DMS153 (cell line): ENCODE data around the gene NKX1-1.
A peak's percentile ranks its signal among the peaks of the same experiment; 100 is the strongest.
"Not testable (repeated sequence)": the region's sequence is repeated elsewhere in the genome, so short reads cannot be mapped to it uniquely, and the experiment has no call there.

Experiments
- DNase-seq: peaks from one replicate; lab custom pipeline; 2025; lab: John Stamatoyannopoulos, UW

NKX1-1 gene

GRCh38 chr4:1373892-1374705 is 32.1 kb downstream of the NKX1-1 start:
- DNase-seq = no peak

DNA sequence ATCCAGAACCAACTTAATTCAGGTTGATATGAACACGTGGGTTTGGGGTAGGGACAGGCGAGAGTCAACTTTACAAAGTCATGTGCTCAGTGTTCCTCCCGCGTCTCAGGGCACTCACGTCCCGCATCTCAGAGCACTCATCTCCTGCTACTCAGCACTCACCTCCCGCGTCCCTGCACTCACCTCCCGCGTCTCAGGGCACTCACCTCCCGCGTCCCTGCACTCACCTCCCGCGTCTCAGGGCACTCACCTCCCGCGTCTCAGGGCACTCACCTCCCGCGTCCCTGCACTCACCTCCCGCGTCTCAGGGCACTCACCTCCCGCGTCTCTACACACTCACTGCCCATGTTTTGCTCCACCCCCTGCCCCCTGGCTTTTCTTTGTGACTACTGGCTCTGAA is 33.7 kb downstream of the NKX1-1 start:
- DNase-seq = not testable (repeated sequence)

DNA sequence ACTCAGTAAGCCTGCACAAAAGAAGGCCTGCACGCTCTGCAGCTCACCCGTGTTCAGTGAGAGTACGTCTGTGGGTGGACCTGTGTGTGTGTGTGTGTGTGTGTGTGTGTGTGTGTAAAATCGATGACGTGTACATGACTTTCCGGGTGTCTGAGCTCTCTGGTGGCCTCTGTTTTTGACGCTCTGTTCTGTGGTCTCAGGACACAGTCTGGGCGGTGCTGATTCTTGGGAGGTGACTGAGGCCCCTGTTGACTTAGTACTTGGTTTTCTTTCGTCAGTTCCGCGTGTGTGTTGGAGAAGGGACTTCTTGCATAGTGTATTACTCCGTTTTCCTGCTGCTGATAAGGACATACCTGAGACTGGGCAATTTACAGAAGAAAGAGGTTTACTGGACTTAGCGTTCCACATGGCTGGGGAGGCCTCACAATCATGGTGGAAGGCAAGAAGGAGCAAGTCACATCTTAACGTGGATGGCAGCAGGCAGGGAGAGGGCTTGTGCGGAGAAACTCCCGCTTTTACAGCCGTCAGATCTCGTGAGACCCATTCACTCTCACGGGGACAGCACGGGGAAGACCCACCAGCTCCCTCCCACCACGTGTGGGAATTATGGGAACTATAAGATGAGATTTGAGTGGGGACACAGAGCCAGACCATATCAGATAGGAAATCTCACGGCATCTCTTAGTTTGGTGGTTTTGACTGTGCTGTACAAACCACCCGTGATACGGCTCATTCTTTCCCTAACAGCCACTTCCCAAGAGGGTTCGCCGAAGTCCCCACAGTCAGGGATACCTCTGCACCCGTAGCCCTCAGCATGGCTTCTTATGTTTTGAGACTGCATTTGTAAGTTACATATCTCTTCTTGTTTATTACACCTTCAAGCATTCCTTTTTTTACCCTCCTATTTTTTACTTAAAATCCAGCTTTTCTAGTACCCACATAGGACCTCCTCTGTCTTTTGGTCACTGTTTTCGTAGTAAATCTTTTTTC is 34.8 kb downstream of the NKX1-1 start:
- DNase-seq = no peak

- no peak for DNase-seq
Observed at GRCh38 chr4:1370321-1371124, 35.7 kb downstream of the NKX1-1 start.

DNA sequence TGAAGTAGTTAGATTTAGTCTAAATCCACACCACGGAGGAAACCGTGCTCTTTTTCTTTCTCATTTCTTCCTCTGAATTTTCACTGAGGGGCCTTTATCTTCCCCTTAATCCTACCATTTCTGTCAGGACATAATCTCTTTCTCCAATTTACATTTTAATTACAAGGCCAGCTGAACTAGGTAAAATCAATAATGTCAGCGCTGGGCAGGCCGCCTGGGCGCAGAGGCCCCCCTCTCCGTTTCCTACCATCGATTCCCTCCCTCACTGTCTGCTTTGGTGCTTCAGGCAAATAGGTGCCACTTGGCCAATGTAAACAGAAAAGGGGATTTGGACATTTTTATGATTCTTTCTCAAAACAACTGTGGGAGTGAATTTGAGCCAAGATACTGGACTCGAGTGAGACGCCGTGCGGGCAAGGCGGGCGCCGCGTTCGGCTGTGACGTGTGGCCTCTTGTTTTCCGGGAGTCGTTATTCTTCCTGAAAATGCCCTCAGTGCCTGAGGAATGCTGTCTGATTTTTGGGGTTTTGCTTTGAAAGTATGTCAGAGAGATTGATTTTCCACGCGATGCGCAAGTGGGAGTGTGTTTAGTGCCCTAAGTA is 36.7 kb downstream of the NKX1-1 start:
- no peak for DNase-seq

DNA sequence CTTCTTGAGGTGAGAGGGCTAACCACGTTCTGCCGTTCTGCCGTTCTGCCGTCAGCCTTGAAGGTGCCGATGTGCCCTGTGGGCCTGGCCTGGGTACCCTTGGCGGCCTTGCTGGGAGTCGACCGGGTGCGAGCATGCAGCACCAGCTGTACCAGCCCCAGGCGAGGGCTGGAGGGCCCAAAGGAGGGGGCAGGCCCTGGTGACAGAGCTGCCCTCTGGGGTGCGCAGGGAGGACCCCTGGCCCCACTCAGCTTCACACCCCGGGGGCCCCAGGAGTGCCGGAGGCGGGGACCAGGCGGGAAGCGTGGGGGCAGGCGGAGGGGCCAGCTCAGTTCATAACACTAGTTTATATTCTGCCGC is 37.2 kb downstream of the NKX1-1 start:
- DNase-seq = no peak

GRCh38 chr4:1368421-1369090 is 37.7 kb downstream of the NKX1-1 start:
- no peak for DNase-seq

GRCh38 chr4:1367936-1368289 is 38.3 kb downstream of the NKX1-1 start:
- no peak for DNase-seq

DNA sequence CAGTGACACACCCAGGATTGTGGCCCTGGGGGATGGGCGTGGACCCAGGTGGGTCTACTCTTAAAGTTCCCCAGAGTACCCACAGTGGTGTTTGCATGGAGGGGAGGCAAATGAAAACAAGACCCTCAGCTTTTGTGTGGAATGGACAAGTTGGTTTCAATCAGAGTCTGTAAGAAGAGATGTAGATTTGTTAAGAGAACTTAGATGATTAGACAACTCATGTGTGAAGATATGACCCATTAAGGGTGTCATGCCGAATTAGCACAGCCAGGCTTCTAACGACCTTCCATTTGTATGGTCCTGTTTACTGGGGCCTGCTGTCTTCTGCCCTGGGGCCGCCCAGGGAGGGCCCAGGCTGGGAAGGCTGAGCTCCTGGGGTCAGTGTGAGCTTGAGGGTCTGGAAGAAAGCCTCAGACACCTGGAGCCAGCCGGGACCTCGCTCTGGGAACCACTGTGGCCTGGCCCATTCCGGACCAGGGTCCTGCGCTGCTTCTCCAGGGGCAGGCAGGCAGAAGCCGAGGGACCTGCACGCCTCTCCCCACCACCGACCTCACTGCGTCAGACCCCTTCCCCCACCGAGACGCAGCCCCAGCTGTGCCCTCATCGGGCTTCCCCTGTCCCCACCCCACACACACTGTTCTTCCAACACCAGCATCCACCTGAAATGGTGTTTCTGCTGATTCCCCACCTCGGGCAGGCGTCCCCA is 38.9 kb downstream of the NKX1-1 start:
- DNase-seq = no peak

DNA sequence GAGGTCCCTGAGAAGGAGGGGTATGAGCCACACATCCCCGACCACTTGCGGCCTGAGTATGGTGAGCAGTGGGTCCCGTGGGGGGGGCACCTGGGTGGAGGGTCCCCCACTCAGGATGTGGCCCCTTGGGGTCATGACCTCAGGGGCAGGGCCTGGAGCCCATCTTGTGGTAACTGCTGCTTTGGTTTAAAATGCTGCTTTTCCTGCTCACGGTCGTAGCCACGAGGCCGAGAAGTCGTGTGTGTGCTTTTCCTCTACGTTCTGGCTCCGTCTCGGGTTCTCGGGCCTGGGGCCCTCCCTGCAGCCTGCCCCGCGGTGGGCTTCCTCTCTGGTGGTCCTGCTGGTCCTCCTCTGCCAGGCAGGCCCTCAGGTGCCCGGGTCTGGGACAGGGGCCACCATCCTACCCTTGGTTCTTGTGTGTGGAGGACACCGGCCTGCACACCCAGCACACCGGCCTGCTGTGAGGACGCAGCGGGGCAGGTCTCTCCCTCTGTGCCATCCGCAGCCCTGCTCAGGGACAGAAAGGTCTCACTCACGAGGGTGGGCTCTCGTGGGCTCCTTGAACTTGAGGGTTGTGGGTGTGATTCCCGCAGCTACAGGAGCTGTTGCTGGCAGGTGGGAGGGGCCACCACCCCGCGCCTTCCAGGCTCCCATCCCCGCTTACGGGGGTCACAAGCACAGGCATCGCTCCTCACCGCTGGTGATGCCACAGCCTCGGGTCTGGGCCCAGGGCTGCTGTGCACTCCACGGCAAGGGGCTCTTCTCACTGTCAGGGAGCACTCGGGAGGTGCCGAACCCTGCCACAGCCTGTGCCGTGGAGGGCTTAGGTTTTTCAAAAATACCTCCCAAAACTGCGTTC is 39.6 kb downstream of the NKX1-1 start:
- no peak for DNase-seq

DNA sequence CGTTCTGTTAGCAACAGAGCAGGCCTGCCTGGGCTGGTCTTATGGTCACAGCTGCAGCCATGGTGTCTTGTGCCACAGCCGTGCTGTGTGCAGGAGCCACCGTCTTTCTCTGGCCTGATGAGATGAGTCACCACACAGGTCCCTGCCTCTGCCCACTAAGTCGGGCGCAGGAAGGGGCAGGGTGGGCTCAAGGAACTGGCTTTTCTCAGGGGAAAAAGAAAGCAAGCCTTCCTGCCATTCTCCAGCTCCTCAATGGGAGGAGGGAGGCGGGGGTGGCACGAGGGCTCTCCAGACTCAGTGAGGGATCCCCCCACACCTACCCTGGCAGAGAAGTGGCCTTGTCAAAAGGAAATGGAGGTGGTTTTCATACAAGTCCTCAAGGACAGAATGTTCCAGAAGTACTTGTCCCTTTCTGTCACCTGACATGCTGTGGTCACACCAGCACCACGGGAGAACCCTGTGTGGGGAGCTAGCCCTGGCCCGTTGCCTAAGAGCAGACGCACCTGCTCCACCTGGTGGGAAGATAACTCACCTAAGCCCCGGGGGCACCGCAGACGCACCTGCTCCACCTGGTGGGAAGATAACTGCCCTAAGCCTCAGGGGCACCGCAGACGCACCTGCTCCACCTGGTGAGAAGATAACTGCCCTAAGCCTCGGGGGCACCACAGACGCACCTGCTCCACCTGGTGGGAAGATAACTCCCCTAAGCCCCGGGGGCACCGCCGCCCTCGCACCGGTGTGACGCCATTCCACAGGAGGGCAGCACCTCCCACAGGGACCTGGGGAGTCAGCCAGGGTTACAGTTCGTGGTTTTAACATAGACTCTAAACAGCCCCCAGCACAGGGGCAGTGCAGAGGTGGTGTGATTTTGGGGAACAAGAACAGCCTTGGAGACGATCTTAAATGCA is 40.7 kb downstream of the NKX1-1 start:
- peak; percentile 70 for DNase-seq

DNA sequence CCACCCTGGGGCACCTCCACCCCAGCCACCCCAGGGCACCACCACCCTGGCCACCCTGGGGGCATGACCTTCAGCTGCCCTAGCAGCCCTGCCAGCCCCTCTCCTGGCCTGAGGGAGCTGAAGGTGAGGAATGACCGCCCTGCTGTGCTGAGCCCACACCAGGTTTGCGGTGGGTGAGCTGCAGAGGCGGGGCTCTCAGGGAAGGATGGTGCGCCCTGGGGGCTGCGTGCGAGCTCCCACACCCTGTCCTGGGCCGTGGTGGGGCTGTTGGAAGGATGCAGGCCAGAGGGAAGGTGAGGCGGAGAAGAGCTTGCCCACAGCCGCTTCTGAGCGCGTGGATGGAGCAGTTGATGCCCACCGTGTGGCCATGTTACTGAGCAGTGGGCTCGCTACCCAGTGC is 41.5 kb downstream of the NKX1-1 start:
- DNase-seq = no peak

GRCh38 chr4:1364217-1364616 is 42.0 kb downstream of the NKX1-1 start:
- no peak for DNase-seq

DNA sequence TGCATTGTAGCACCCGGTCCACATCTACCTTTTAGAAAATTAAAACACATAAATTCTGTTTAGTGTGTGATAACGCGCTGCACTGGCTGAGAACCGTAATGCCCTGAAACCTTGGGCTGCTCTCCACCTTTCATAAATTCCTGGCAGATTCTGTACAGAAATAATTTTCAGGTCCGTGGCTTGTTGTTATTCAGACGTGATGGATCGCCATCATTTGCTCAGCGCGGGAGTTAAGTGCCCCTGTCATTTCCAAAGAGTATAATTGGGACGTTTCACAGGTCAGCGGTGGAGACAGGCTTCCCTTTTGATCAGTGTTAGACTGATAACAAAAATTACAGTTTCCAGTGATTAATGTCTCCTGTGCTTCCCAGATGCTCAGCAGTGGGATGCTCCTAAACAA is 42.7 kb downstream of the NKX1-1 start:
- no peak for DNase-seq

DNA sequence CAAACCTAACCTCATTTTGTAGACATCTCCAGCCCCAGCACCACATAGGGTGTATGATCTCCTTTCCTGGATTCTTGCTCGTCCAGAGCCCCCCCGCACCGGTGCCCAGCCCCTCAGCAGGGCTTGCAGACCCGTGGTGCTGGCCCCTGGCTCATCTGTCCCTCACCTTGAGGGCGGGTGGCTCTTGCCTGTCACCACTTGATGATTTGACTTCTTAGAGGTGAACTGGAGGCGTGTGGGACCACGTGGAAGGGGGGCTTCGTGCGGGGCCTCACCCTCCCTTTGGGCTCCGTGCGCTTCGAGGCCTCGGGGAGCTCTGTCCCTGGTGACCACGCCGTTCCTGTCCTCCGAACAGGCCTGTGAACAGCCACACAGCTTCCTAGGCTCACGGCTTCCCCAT is 43.7 kb downstream of the NKX1-1 start:
- no peak for DNase-seq

DNA sequence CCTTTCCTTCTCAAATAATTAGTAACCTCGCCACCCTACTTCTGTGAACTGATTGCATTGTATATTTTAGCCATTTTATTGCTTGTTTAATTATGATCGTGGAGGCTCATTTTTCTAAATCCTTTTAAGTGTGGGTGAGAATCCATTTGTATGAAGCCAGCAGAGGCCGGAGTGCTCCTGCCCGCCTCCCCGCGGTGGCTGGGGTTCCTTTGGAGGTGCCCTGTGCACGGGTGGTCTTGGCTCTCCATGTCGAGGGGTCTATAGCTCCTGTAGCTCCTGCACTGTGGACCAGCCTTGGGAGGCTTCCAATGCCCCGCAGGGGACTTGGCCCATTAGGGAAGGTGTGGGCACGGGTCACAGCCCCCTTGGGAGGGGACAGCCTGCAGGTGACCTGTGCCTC is 44.2 kb downstream of the NKX1-1 start:
- no peak for DNase-seq

DNA sequence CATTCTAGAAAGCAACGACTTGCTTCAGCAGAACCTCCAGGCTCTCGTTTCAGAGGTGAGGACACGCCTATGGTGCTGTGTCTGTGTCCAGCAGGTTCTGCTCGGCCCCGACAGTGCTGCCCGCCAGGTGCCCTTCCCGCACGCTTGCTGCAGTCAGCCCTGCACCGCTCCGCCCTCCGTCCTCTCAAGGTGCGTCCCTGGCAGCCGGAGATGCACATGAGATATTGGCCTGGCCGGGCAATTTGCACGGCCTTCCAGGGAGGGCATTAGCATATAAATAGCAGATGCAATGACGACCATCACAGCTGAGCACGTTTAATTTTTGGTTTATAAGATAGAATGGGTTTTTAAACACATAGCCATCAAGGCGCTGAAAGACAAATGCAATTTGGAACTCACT is 44.8 kb downstream of the NKX1-1 start:
- DNase-seq = no peak

DNA sequence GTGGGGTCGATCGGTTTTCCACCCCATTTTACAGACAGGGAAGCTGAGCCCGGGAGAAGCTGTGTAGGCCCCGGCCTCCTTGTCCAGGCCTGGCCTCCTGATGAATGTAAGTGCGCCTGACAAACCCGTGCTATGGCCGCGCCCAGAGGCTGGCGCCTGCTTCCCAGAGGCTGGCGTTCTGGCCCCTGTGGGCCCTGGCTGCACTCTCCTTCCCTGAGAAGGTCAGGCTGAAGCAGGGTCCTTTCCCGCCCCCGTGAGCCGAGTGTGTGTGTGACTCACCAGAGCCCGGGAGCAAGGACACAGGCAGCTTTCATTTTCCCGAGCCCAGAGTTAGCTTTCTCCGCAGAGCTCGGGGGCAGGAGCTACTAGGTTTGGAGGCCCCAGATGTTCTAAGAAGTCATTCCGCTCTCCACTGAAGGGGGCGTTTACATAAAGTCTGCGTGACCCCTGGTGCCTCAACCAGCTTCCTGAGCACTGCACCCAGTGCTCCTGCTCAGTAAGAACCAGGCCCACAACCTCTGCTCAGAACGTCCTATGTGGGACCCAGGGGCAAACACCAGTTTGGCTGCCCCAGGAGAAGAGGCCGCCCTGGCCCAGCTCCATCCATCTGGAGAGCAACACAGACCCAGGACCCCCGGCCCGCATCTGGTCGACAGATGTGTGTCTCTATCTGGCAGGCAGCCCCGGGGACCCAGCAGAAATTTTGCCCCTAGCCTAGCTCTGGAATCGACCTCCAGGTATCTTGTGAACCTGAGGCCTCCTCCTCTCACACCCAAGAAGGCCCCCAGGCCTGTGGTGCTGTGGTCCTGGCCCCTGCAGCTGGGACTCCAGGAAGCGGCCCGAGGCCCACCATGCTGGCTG is 45.6 kb downstream of the NKX1-1 start:
- no peak for DNase-seq
